D721Med (cell line): ENCODE measurements around the gene DMBT1.

Experiments used
- DNase-seq: peaks from one replicate; pipeline ENCODE4 v3.0.0; 2011; ENCODE audit warnings: low spot score; ENCODE audit not compliant: insufficient read length
- FAIRE-seq: peaks from 2 replicates; lab custom pipeline; 2011; peaks lifted over from hg19 to GRCh38; lab: Jason Lieb, UNC
- CTCF ChIP-seq: IDR thresholded peaks from 2 replicates; pipeline ENCODE4 v1.5.1; 2012; ENCODE audit warnings: mild to moderate bottlenecking, control low read depth; ENCODE audit not compliant: insufficient read depth; ENCODE audit errors: missing control alignments

DMBT1 gene

GRCh38 chr10:122519144-122519543 is 41.4 kb upstream of the DMBT1 start:
- DNase-seq (no peak), FAIRE-seq (no peak)
- TF ChIP-seq CTCF, result no peak

- no peak for TF ChIP-seq CTCF
- DNase-seq (no peak), FAIRE-seq (no peak)
Observed at GRCh38 chr10:122519873-122520272, 40.7 kb upstream of the DMBT1 start.

- FAIRE-seq (no peak), DNase-seq (no peak)
- TF ChIP-seq CTCF, result no peak
Observed at GRCh38 chr10:122521011-122521410, 39.5 kb upstream of the DMBT1 start.

GRCh38 chr10:122524811-122525210 is 35.7 kb upstream of the DMBT1 start:
- no peak for FAIRE-seq
- TF ChIP-seq CTCF, result no peak
- DNase-seq, result no peak

GRCh38 chr10:122525788-122526187 is 34.8 kb upstream of the DMBT1 start:
- no peak for DNase-seq
- no peak for TF ChIP-seq CTCF
- no peak for FAIRE-seq

- DNase-seq (no peak), FAIRE-seq (no peak)
- TF ChIP-seq CTCF, result no peak
Observed at GRCh38 chr10:122526892-122527291, 33.7 kb upstream of the DMBT1 start.

GRCh38 chr10:122530177-122530576 is 30.4 kb upstream of the DMBT1 start:
- no peak for FAIRE-seq

More at GRCh38 chr10:122530177-122530576, 30.4 kb upstream of the DMBT1 start:
- TF ChIP-seq CTCF, result no peak
- DNase-seq, result no peak
